Measurements from ENCODE around the gene ZC3H12A.

- TF ChIP-seq, protein P1, sequence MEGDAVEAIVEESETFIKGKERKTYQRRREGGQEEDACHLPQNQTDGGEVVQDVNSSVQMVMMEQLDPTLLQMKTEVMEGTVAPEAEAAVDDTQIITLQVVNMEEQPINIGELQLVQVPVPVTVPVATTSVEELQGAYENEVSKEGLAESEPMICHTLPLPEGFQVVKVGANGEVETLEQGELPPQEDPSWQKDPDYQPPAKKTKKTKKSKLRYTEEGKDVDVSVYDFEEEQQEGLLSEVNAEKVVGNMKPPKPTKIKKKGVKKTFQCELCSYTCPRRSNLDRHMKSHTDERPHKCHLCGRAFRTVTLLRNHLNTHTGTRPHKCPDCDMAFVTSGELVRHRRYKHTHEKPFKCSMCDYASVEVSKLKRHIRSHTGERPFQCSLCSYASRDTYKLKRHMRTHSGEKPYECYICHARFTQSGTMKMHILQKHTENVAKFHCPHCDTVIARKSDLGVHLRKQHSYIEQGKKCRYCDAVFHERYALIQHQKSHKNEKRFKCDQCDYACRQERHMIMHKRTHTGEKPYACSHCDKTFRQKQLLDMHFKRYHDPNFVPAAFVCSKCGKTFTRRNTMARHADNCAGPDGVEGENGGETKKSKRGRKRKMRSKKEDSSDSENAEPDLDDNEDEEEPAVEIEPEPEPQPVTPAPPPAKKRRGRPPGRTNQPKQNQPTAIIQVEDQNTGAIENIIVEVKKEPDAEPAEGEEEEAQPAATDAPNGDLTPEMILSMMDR (IDR thresholded peaks at IDR 0.05), result no peak
- TF ChIP-seq POLR2AphosphoS5 (IDR thresholded peaks at IDR 0.05; ENCODE audit: low read depth, low read length) (no peak), REST (IDR thresholded peaks at IDR 0.05; ENCODE audit: insufficient read depth in 1 of 2, low read depth in 2 of 2, low read length in 1 of 2) (no peak), SIN3A (IDR thresholded peaks at IDR 0.05; ENCODE audit: borderline replicate concordance, insufficient read depth, low read depth, low read length) (no peak), TCF7L2 (IDR thresholded peaks at IDR 0.05; ENCODE audit: low read depth, low read length) (no peak)
Measured at GRCh38 chr1:37469386-37469785, 5.0 kb upstream of the ZC3H12A start.

Measured in Panc1 (cell line).